HG03575 (cell line): Measurements from ENCODE around the gene FCHO2.

ENCODE experiments used
- ATAC-seq: cut with Tn5 transposase; IDR thresholded peaks from one replicate; pipeline ENCODE4 v1.9.1; 2021; ENCODE audit not compliant: unreplicated experiment, insufficient number of reproducible peaks, low FRiP score; ENCODE audit errors: extremely low read depth

Gene FCHO2

DNA sequence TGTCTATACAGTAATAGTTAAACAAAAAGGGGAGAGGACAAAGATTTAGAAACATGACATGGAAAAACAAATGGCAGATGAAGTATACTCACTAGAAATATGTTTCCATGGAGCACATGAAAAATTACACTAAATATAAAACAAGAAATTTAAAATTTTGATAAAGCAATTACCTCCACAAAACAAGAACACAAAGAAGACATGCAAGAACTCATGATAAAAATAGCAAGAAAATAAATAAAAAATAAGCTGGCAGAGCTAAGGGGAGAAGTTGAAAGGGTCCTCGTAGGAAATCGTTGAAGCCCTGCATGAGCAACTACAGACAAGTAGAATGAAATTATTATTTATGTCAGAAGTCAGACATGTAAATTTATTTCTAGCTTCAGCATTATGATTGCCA lies 141.9 kb downstream of the FCHO2 start:
- ATAC-seq, result no peak

DNA sequence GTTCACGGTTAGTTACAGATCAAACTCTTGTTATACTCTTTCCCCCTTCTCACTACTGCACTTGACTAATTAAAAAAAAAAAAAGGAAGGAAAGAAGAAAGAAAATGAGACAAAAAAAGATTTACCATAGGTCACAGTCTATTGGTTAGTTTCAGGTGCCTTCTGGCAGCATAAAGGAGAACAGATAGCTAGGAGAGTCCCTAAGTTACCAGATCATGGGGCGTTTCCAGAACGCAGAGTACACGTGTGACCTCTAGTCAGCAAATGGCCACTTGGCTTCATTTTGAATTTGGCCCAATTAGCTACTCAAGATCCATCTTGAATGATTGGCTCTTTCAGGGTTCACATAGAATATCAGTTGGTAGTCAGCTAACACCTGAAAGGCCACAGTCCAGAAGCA lies 144.3 kb downstream of the FCHO2 start:
- no peak for ATAC-seq

DNA sequence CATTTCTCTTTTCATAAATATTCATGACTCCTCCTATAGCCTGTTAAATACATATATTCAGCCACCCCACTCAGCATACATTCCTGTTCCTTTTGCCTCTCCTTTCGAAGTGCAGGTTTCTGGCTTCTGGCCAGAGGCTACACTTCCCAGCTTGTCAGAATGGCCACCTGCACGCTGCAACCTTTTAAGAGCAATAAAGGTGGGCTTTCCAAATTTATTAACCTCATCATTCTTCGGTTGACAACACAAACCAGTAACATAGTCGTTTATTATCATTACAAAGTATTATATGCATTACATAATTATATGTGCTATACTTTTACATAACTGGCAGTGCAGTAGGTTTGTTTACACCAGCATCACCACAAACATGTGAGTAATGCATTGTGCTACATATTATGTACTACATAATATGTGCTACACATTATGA lies 148.0 kb downstream of the FCHO2 start:
- ATAC-seq, result no peak

DNA sequence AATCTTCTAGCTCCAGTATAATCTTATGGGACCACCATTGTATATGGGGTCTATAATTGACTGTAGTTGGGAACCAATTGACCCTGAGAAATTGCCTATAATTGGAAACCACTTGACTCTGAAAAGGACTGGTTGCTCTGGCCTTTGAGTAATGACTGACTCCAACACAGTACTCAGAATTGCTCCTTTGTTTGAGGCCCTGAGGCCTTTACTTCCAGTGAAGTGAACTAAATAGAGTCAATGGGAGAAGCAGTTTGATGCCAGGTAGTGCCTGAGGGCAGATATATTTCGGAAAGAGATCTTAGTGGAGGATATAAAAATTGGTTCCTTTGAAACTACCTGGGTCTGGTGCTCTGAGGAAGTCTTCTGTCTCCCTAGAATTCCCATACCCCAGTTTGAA lies 148.5 kb downstream of the FCHO2 start:
- ATAC-seq, result no peak

DNA sequence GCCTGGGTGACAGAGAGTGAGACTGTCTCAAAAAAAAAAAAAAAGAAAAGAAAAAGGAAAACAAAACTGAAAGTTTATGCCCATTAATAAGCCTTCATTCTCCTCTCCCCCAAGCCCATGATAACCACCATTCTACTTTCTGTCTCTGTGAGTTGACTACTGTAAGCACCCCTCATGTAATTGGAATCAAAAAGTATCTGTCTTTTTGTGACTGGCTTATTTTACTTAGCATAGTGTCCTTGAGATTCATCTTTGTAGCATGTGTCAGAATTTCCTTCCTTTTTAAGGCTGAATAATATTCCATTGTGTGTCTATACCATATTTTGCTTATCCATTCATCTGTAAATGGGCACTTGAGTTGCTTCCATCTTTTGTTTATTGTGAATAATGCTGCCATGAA lies 150.5 kb downstream of the FCHO2 start:
- no peak for ATAC-seq

DNA sequence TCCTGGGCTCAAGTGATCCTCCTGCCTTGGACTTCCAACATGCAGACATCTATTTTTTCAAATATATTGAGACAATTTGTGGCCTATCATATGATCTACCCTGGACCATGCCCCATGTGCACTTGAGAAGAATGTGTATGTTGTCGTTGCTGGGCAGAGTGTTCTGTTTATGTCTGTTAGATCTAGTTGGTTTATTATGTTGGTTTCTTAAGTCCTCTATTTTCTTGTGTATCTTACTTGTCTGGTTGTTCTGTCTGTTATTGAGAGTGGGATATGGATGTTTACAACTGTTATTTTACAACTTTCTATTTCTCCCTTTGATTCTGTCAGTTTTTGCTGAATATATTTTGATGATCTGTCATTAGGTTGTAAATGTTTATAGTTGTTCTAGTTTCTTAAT lies 154.3 kb downstream of the FCHO2 start:
- ATAC-seq, result no peak

DNA sequence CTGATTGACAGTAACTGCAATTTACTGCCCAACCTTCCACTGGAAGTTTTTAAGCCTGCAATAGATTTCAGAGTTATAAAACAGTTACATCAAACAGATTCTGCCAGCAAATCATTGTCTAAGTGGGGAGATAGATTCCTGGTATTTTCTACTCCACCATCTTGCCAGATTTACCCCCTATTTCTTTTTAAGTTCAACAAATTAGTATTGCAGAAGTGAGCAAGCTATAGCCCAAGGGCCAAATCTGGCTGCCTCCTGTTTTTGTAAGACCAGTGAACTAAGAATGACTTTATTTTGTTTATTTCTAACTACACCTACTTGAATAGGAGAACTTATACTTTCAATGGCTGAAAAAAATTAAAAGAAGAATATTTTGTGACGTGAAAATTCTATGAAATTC lies 155.7 kb downstream of the FCHO2 start:
- ATAC-seq, result no peak

DNA sequence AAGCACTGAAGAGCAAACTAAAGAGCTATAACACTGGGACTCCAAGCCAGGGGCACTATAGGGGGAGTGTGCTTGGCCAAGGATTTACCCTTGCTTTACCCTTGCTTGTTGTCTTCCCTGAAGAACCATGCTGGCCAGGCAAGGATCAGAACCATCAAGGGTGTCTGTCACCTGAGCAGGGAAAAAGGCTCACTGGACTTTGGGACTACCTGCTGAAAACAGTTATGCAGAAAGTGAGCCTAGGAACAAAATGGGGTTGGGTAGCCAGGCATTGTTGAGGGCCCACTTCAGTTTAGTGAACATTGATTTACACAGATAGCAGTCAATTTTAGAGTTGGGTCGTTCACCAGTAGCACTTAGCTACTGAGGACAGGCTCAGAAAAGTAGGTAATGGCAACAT lies 156.5 kb downstream of the FCHO2 start:
- no peak for ATAC-seq

DNA sequence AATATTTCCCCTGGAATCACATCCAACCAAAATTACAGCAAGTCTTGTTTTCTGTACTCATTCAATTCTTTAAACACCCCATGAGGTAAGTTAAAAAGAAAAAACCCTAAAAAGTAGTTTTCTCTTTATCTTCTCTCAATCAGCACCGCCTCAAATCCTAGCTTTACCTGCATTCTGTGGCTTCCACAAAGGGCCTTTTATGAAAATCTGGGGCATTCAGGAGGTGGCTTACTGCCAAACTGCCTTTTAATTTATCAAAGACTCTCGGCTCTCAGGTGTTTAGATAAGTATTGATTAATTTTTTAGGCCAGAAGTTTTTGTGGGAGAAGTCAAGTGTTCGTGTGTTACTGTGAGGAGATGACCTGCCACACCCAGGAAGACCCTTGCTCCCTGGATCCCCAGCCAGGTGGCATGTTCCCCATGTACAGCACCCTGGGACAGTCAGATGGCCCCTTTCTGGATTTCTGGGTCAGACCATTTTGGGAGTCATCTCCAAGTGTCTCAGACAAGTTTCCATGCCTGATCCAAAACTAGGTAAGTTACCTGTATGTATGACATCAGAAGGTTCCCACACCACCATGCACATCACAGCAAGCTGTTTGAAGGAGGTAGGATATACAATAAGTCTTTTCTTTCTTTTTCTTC lies 158.3 kb downstream of the FCHO2 start:
- ATAC-seq, result no peak

DNA sequence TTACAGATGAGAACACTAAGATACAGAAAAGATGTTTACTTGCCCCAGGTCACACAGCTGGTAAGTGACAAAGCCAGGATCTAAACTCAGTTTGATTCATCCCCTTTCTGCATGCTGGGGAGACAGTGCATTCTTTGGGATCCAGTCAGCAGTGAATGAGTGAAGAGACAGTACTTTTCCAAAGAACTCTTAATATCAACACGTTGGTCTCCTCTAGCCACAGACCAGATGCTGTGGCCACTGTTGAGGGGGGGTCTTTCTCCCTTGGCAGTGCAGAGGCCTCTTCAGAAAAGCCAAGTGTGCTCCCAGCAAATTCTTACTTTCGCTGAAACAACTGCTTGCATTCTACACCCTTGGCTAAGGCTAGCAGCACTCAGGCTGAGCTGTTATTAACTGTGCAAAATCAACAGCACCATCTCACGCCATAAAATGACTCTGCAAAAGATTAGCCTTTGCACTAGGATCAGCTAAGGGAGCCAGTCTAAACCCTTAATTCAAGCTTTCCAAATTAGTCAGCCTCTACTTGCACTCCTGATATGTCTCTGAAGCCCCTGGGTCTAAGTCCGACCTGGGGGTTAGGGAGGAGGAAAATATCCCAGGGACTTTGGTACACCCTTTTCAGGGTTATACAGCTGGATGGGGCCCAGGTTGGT lies 159.7 kb downstream of the FCHO2 start:
- no peak for ATAC-seq

DNA sequence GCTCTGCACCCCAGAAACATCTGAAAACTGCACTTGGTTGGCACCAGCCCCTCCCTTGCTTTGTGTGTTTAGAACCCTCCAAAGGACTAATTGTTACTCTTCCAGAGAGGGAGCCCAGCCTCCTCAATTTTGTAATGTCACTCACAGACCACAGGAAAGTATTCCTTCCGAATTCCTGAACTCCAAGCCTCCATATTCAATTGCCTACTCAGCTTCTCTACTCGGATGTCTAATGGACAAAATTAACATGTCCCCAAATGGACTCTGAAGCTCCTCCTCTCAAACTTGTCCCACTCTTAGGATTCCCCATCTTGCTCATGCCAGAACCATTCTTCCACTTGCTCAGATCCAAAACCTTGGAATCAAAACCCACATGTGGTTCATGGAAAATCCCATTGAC lies 160.7 kb downstream of the FCHO2 start:
- ATAC-seq, result no peak

DNA sequence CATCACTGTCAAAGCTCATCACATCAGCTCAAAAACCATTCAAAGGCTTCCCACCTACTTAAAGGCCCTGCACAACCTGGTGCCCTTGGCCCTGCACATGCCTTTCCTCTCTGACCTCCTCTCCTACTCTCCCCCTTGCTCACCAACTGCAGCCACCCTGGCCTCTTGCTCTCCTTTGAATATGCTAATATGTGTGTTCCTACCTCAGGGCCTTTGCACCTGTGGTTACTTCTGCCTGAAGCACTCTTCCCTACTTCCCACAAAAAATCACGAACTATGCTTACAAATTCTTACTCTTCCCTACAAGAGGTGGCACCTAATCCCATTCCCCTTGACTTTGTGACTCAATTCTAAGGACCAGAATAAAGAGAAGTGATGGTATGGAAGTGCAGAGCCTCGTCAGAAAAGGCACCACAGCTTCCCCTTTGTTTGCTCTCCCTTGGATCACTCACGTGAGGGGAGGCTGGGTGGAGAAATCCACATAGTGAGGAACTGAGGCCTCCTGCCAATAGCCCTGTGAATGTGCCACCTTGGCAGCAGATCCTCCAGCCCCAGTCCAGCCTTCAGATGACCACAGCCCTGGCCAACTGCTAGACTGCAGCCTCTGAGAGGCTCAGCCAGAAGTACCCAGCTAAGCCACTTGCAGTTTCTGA lies 161.4 kb downstream of the FCHO2 start:
- no peak for ATAC-seq

DNA sequence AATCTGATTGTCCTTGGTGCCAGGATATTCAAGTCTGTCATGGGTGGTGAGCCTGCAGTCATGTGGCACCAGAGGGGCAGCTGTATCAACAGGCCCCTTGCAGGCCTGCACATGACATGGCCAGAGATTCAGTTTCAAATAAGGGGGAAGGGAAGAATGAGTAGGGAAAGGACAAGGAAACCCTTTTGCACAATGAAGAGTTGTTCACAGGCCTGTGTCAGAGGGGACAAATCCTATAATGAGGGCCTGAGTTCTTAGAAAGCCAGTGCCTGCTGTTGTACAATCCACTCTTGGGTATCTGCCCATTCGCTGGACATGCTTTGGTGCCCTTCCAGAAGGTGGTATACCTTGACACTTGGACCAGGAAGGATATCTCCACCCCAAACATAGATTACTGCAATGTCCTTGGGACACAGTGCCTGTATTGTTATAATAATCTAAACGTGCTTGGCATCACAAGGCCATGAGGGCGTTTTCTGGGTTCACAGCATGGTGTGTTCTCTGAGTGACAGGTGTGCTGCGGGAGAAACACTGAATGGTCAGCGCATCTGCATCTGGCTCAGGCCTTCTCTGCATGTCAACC lies 162.6 kb downstream of the FCHO2 start:
- ATAC-seq, result no peak

DNA sequence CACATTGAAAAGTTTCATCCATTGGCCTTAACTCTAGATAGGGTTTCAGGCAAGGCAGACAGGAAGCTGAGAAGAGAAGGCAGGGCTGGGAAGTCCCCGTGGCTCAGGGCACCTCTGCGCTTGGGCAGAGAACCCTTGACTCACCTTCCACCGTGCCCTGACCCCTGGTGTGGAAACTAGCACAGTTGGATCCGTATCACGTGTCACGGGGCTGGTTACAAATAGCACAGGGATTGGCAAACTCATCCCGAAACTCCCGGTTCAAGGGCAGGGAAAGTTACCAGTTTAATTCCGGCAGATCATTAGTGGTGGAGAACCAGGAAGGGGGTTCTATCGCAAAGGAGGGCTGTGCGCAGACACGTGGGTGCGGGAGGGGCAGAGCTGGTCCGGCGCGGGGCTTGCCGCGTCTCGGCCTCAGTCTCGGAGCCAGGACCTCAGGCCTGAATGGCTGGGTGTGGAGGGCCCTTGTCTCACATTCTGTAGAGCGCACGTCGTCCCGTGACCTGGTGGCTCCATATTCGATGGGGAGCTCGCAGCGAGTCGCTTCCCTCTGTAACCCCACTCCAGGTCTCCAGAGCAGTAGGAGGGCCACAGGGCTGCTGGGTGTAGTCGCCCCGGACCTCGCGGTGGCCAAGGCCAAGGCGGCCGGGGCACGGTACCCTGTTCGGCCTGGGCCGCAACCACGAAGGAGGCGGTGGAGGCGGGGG lies 163.8 kb downstream of the FCHO2 start:
- ATAC-seq, result no peak

DNA sequence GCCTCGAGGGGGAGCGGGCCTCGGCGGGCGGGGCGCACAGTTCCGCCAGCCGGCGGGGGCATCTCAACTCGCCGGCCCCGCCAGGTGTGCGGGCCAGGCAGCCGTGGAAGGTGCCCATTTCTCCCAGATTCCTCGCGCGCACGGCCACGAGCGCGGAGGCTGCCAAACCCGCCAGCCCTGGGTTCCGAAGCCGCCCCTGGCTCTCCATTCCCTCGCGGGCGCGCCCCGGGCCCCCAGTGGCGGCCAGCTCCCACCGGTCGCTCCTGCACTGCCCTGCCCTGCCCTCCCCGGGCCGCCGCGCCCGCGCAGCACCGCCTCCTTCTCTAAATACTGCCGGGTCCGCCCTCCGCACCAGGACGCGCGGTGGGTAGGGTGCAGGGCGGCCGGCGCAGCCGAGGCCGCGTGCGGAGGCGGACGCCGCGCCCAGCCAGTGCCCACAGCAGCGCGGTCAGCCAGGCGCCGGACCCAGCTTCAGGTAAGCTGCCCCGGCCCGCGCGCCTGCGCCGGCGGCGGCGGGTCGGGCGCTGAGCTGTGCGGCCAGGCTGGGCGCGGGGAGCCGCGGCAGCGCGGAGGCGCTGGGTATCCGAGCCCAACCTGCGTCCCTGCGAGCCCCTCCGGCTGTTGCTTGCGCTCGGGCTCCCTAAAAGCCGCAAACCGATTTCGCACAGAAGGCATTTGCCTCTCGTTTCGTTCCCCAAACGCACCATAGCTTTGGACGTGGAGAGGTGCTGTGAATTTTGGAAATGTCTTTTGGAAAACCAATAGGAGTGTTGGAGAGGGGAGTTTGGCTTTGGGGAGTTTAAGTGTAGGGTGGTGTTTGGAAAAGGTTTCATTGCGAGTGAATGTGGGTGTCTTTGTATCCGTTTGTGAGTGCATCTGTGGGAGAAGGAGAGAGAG lies 164.6 kb downstream of the FCHO2 start, which contains the start of gene TMEM171:
Gene TMEM171, plus strand, starts transcription at position 354 of the 897 bp plus-strand sequence. CDS start 2,799 bp downstream, outside the sequence.
- no peak for ATAC-seq

DNA sequence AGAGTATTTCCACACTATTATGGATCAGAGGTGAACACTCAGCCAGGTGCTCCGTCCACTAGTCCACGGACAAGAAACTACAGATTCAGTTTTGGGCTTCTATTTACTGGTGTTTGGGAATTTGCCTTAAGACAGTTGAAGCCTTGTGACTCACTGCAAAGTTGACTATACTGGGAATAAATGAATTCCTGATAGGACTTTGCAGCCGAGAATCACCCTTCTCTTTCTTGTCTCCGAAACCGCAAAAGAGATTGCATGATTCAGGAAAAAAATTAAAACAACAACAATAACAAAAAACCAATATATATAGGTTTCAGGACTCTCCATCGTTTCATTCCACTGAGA lies 165.2 kb downstream of the FCHO2 start:
- ATAC-seq, result no peak

DNA sequence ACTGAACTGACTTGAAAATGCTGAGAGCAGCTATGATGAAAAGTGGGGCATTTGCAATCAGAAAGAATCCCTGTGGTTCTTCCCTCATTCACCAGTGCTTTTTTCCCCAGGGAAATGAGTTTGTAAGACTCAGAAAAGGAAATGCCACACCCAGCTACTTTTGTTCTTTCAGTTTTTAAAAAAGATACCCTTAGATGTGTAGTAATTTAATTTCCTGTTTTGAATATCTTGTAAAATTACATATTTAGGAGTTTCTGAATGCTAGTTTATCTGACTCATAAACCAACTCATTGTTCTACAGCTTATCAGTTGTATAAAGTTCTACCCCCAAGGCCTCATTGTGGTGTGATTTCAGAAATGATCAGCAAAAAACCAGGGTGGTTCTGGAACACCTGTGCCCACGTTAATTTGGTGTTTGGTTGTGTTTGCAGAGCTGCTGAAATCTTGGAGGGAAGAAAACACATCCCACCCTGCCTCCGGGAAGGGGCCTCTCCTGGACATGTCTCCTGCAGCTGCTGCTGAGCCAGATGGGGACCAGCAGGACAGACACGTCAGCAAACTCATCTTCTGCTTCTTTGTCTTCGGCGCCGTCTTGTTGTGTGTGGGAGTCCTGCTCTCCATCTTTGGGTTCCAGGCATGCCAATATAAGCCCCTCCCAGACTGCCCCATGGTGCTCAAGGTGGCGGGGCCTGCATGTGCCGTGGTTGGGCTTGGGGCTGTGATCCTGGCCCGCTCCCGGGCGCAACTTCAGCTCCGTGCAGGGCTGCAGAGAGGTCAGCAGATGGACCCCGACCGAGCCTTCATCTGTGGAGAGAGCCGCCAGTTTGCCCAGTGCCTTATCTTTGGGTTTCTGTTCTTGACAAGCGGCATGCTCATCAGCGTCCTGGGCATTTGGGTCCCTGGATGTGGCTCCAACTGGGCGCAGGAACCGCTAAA lies 167.3 kb downstream of the FCHO2 start:
- no peak for ATAC-seq

DNA sequence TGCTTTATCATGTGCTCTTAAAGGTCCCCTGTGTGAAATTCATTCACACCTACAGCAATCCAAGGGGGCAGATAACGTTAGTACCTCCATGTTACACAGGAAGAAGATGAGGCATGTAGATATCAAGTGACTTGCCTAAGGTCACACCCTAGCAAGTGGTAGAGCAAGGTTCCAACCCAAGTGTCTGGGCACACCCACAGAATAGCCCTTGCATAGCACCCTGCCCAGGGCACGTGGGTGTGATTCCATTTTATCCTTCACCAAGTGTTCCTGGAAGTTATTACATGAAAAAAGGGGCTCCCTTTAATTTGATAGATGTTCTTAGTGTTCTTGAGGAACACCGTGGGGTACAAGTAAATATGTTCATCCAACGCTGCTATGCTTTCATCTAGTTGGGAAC lies 169.4 kb downstream of the FCHO2 start:
- no peak for ATAC-seq
